OCI-LY7 (cell line): ENCODE data around the gene NDUFA1. TPM values are rescaled to one million over a fixed set of nuclear protein-coding genes. Genes with fewer than 3 reads are reported as not detected.

Experiments used
- BruUV-seq: library from RNA; stranded (reverse); fragments of 400-500 nt; replicated peaks from 2 replicates; lab custom pipeline; 2021; lab: Mats Ljungman, UMichigan
- CTCF ChIA-PET: fragments of 300-600 bp; sonication (Branson Sonifier 250); formaldehyde crosslinking; loops from one replicate; lab custom pipeline; 2022; ENCODE audit warnings: antibody characterized with exemption; ENCODE audit not compliant: unreplicated experiment; lab: Charles Lee
- POLR2A ChIA-PET: fragments of 300-600 bp; sonication (Branson Sonifier 250); formaldehyde crosslinking; loops from one replicate; lab custom pipeline; 2022; ENCODE audit warnings: antibody characterized with exemption; lab: Charles Lee
- DNase-seq: peaks from one replicate; pipeline ENCODE4 v3.0.0-alpha.2; 2015; ENCODE audit warnings: low spot score
- H2AFZ ChIP-seq: fragments of 200-600 bp; sonication (generic), shearing (Covaris generic); 2 replicates; pipeline ENCODE4 v1.6.1; 2014; ENCODE audit warnings: mild to moderate bottlenecking, antibody characterized with exemption, low read length, moderate library complexity
- H3K27ac ChIP-seq: fragments of 200-600 bp; sonication (generic); 2 replicates; pipeline ENCODE4 v1.5.1; 2014; ENCODE audit warnings: mixed run types, low read depth, mild to moderate bottlenecking, moderate library complexity, low read length, inconsistent platforms; ENCODE audit not compliant: poor library complexity, severe bottlenecking
- H3K36me3 ChIP-seq: fragments of 200-600 bp; sonication (generic); 2 replicates; pipeline ENCODE4 v1.6.1; 2014; ENCODE audit warnings: mild to moderate bottlenecking, antibody characterized with exemption, low read length, moderate library complexity, mixed read lengths; ENCODE audit not compliant: insufficient read depth
- H3K4me1 ChIP-seq: fragments of 200-600 bp; sonication (generic); 2 replicates; pipeline ENCODE4 v1.5.1; 2014; ENCODE audit warnings: mild to moderate bottlenecking, low read length; ENCODE audit not compliant: insufficient read depth, poor library complexity, severe bottlenecking
- H3K4me2 ChIP-seq: fragments of 200-600 bp; sonication (generic); 2 replicates; pipeline ENCODE4 v1.6.1; 2014; ENCODE audit warnings: mild to moderate bottlenecking, low read length
- H3K4me3 ChIP-seq: fragments of 200-600 bp; sonication (generic); 2 replicates; pipeline ENCODE4 v1.5.1; 2014; ENCODE audit warnings: mild to moderate bottlenecking, low read depth, low read length; ENCODE audit not compliant: poor library complexity, severe bottlenecking
- H3K79me2 ChIP-seq: fragments of 200-600 bp; sonication (generic); 2 replicates; pipeline ENCODE4 v1.6.1; 2016; ENCODE audit warnings: low read depth, mild to moderate bottlenecking, low read length, moderate library complexity, mixed read lengths; ENCODE audit not compliant: insufficient read depth
- H3K9me2 ChIP-seq: fragments of 200-600 bp; sonication (generic); 2 replicates; pipeline ENCODE4 v1.6.1; 2016; ENCODE audit warnings: mild to moderate bottlenecking, low read length, mixed read lengths; ENCODE audit not compliant: insufficient read depth
- H3K9me3 ChIP-seq: fragments of 200-600 bp; sonication (generic); 2 replicates; pipeline ENCODE4 v1.6.1; 2014; ENCODE audit warnings: mild to moderate bottlenecking, mixed run types, low read length, mixed read lengths
- H4K20me1 ChIP-seq: fragments of 200-600 bp; sonication (generic); 2 replicates; pipeline ENCODE4 v1.6.1; 2014; ENCODE audit warnings: mild to moderate bottlenecking, antibody characterized with exemption, low read length, moderate library complexity, mixed read lengths; ENCODE audit not compliant: insufficient read depth
- CTCF ChIP-seq: fragments of 200-600 bp; sonication (generic); conservative IDR thresholded peaks from 2 replicates; pipeline ENCODE4 v1.5.1; 2014; ENCODE audit warnings: mild to moderate bottlenecking, antibody characterized with exemption, low read length, moderate library complexity, mixed read lengths
- EZH2phosphoT487 ChIP-seq: fragments of 200-600 bp; sonication (generic); IDR thresholded peaks from 2 replicates; pipeline ENCODE4 v1.6.1; 2018; ENCODE audit warnings: low read depth, borderline replicate concordance, mild to moderate bottlenecking, mixed run types, antibody characterized with exemption, low read length, moderate library complexity, mixed read lengths
- intact Hi-C: fragments of 100-400 bp; cut with micrococcal nuclease; formaldehyde crosslinking; loops from one replicate; pipeline ENCODE4 v1.10.0; 2022; ENCODE audit not compliant: unreplicated experiment
- total RNA-seq, 2 experiments: library from RNA; depleted of rRNA in 1 of 2; stranded (reverse); fragments of >200 nt in 1 of 2; shearing (Covaris generic) in 1 of 2; gene quantifications; 2 replicates each; pipeline ENCODE4 v1.2.3, GENCODE V29; 2014 to 2022

Gene NDUFA1
- total RNA-seq, 2 experiments from 2014 or later: 61.3 to 86.3 TPM

- H3K36me3 ChIP-seq: peaks cover 39% of the 10 kb centered on the region
- H3K9me2 ChIP-seq: no peaks in the 10 kb centered on the region
- no peak for TF ChIP-seq CTCF
- TF ChIP-seq EZH2phosphoT487: no peak
- no peaks in the 10 kb centered on the region for H3K9me3 ChIP-seq
- BruUV-seq: no TSS peak
- no peak overlapping the region for H3K4me2 ChIP-seq
- no peaks in the 10 kb centered on the region for H4K20me1 ChIP-seq
- POLR2A ChIA-PET: interaction anchor here (0.7 kb wide), 2 partner anchors 45 to 470 kb away, joined by 3 to 4 read pairs; no protein-coding TSS in a partner anchor
- CTCF ChIA-PET: interaction anchor here (0.6 kb wide), 1 partner anchor 273 kb away, joined by 11 read pairs; no protein-coding TSS in a partner anchor
- H3K27ac ChIP-seq: no peak overlapping the region
- DNase-seq: no peak
- H3K4me1 ChIP-seq: peaks cover 15% of the 10 kb centered on the region
- H2AFZ ChIP-seq: no peak overlapping the region
- intact Hi-C loops: no loop called here
- no peak overlapping the region for H3K4me3 ChIP-seq
- peaks cover 7% of the 10 kb centered on the region; the same call in 1 of the 2 replicates for H3K79me2 ChIP-seq
Observed at GRCh38 chrX:119878740-119879139, 7.1 kb downstream of the NDUFA1 start.

DNA sequence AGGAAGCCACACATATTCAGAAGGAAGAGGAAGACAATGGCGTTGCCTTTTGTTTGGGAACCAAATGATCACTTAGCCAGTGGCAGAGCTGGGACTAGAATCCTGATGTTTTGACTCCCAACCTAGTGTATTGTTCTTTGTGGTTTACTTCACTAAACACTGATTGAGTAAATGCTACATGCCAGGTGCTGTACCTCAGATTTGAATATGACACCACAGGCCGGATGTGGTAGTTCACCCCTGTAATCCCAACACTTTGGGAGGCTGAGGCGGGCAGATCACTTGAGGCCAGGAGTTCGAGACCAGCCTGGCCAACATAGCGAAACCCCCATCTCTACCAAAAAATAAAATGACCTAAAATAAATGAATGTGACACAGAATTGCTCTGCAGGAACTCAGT, 8.4 kb downstream of the NDUFA1 start:
- no peaks in the 10 kb centered on the region for H4K20me1 ChIP-seq
- DNase-seq: peak; percentile 64
- H3K4me3 ChIP-seq: no peak overlapping the region
- H3K79me2 ChIP-seq: no peaks in the 10 kb centered on the region
- no peaks in the 10 kb centered on the region for H3K9me2 ChIP-seq
- H3K36me3 ChIP-seq: peaks cover 33% of the 10 kb centered on the region
- H3K27ac ChIP-seq: peak overlapping the region; percentile 37
- ChIA-PET CTCF (no interaction called here), POLR2A (no interaction called here)
- H2AFZ ChIP-seq: no peak overlapping the region
- peaks cover 15% of the 10 kb centered on the region for H3K4me1 ChIP-seq
- peak overlapping the region; percentile 38 for H3K4me2 ChIP-seq
- TF ChIP-seq CTCF (no peak), EZH2phosphoT487 (no peak)
- intact Hi-C loops: loop anchor here (2.0 kb wide), 1 partner anchor 89 kb away; the partner anchor contains the start of gene RPL39
- BruUV-seq: no TSS peak
- no peaks in the 10 kb centered on the region for H3K9me3 ChIP-seq

DNA sequence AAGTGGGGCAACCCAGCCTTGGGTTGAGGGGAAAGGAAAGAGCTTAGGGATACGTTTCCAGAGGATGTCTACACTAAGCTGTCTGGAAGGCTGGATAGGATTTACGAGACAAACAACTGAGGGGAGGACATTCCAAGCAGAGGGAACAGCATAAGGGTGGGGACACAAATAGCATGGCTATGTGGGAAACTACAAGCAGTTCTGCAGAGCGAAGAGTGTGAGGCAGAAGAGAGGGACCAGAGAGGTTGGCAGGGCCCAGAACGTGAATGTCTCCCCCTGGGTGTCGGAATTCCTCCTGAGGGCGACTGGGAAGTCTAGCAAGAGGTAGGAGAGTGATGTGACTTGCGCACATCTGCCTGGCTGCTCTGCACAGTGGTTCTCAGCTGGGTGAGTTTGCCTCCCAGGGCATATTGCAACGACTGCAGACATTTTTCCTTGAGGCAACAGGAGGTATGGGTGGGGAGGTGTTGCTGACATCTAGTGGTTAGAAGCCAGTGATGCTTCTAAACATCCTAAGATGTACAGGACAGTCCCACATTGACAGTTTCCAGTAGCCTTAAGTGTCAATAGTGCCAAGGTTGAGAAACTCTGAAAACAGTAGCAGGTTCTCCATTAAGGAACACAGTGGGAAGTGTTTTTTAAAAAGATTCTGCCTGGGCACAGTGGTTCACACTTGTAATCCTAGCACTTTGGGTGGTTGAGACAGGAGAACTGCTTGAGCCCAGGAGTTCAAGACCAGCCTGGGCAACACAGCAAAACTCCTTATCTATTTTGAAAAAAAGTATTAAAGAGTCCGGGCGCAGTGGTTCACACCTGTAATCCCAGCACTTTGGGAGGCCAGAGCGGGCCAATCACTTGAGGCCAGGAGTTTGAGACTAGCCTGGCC, 9.2 kb downstream of the NDUFA1 start:
- CTCF ChIA-PET: no interaction called here
- H2AFZ ChIP-seq: no peak overlapping the region
- H4K20me1 ChIP-seq: no peaks in the 10 kb centered on the region
- TF ChIP-seq EZH2phosphoT487 (no peak), CTCF (peak; percentile 77)
- peak; percentile 76 for DNase-seq
- POLR2A ChIA-PET: interaction anchor here (0.5 kb wide), 1 partner anchor 318 kb away, joined by 5 read pairs; no protein-coding TSS in a partner anchor
- H3K36me3 ChIP-seq: peaks cover 26% of the 10 kb centered on the region
- no TSS peak for BruUV-seq
- no peaks in the 10 kb centered on the region for H3K9me2 ChIP-seq
- intact Hi-C loops: loop anchor here (2.0 kb wide), 1 partner anchor 90 kb away; the partner anchor contains the start of gene RPL39
- peak overlapping the region; percentile 38 for H3K4me2 ChIP-seq
- peaks cover 15% of the 10 kb centered on the region for H3K4me1 ChIP-seq
- H3K9me3 ChIP-seq: no peaks in the 10 kb centered on the region
- no peaks in the 10 kb centered on the region for H3K79me2 ChIP-seq
- no peak overlapping the region for H3K4me3 ChIP-seq
- peak overlapping the region; percentile 37 for H3K27ac ChIP-seq
